A549 (cell line): ENCODE results near the gene TCTN1. TPM values are rescaled to one million over a fixed set of nuclear protein-coding genes. Genes with fewer than 3 reads are reported as not detected.

ENCODE experiments used
- ATAC-seq, 2 experiments: fragments of 200-7000 bp in 1 of 2; fragments of >200 bp in 1 of 2; cut with Nextera tagmentation in 1 of 2; cut with Tn5 transposase in 1 of 2; 3 replicates each; pipeline versions ENCODE4 v1.8.0 to v1.9.1; 2018 to 2020; ENCODE audit warnings: mild to moderate bottlenecking in 1 of 2, moderate library complexity in 1 of 2
- CTCF ChIA-PET: fragments of 300-600 bp; sonication (Branson Sonifier 250); formaldehyde crosslinking; extraction: SDS; loops from one replicate; lab custom pipeline; 2021; ENCODE audit warnings: antibody characterized with exemption, inconsistent platforms; lab: Yijun Ruan, JAX
- POLR2A ChIA-PET: fragments of 350-600 bp; formaldehyde crosslinking; extraction: SDS; loops from one replicate; lab custom pipeline; 2021; ENCODE audit warnings: antibody characterized with exemption, inconsistent platforms; lab: Yijun Ruan, JAX
- DNase-seq, 2 experiments: peaks; one replicate each; pipeline versions ENCODE4 v3.0.0 to v3.0.0-alpha.2; 2011 to 2016; ENCODE audit warnings: low read depth in 1 of 2, low spot score in 1 of 2
- FAIRE-seq: peaks from 2 replicates; lab custom pipeline; 2011; peaks lifted over from hg19 to GRCh38; lab: Jason Lieb, UNC
- H3K27ac ChIP-seq, 2 experiments: fragments of >200 bp; sonication (Bioruptor Twin); formaldehyde crosslinking; 3 replicates each; pipeline ENCODE4 v1.5.1; 2016 to 2017
- H3K4me1 ChIP-seq: fragments of >200 bp; sonication (Bioruptor Twin); formaldehyde crosslinking; 3 replicates; pipeline ENCODE4 v1.6.1; 2016
- H3K4me2 ChIP-seq: fragments of >200 bp; sonication (Bioruptor Twin); formaldehyde crosslinking; 3 replicates; pipeline ENCODE4 v1.6.1; 2016
- H3K4me3 ChIP-seq: fragments of >200 bp; sonication (Bioruptor Twin); formaldehyde crosslinking; 3 replicates; pipeline ENCODE4 v1.5.1; 2016
- H3K9me3 ChIP-seq: fragments of >200 bp; sonication (Bioruptor Twin); formaldehyde crosslinking; 3 replicates; pipeline ENCODE4 v1.6.1; 2016
- ATOH8 ChIP-seq: fragments of 250-450 bp; sonication (Bioruptor Pico); IDR thresholded peaks from 2 replicates; pipeline ENCODE4 v1.5.0; 2020; ENCODE audit warnings: low read depth, mild to moderate bottlenecking, moderate library complexity
- BHLHE40 ChIP-seq: IDR thresholded peaks from 2 replicates; pipeline ENCODE4 v1.6.1; 2012; ENCODE audit warnings: low read depth, low read length, inconsistent platforms
- CBX2 ChIP-seq: fragments of 200-600 bp; sonication (generic); IDR thresholded peaks from 2 replicates; pipeline ENCODE4 v1.6.1; 2016; ENCODE audit warnings: low read depth, mild to moderate bottlenecking, borderline replicate concordance
- CHD2 ChIP-seq: fragments of 150-350 bp; IDR thresholded peaks from 2 replicates; pipeline ENCODE4 v1.6.1; 2014; ENCODE audit warnings: low read length; ENCODE audit not compliant: partially characterized antibody
- E2F6 ChIP-seq: IDR thresholded peaks from 2 replicates; pipeline ENCODE4 v1.6.1; 2012; ENCODE audit warnings: low read depth, borderline replicate concordance
- ELK1 ChIP-seq: fragments of 150-350 bp; IDR thresholded peaks from 2 replicates; pipeline ENCODE4 v1.6.1; 2014; ENCODE audit warnings: low read depth, mild to moderate bottlenecking, low read length
- GATA3 ChIP-seq: IDR thresholded peaks from 2 replicates; pipeline ENCODE4 v1.6.1; 2012; ENCODE audit warnings: borderline replicate concordance
- HOXB5 ChIP-seq: fragments of 250-450 bp; sonication (Bioruptor Pico); IDR thresholded peaks from 2 replicates; pipeline ENCODE4 v1.5.0; 2020; ENCODE audit warnings: mild to moderate bottlenecking, moderate library complexity
- KDM1A ChIP-seq: fragments of 200-600 bp; sonication (generic); IDR thresholded peaks from 2 replicates; pipeline ENCODE4 v1.6.1; 2016; ENCODE audit warnings: low read depth, mild to moderate bottlenecking
- MAZ ChIP-seq: fragments of 150-350 bp; IDR thresholded peaks from 2 replicates; pipeline ENCODE4 v1.6.1; 2014; ENCODE audit warnings: antibody characterized with exemption, low read depth, low read length, borderline replicate concordance
- POLR2A ChIP-seq: IDR thresholded peaks from 2 replicates; pipeline ENCODE4 v1.6.1; 2012; ENCODE audit warnings: mild to moderate bottlenecking, low read length
- RARB ChIP-seq: fragments of 250-450 bp; sonication (Bioruptor Pico); IDR thresholded peaks from 2 replicates; pipeline ENCODE4 v1.8.0; 2021; ENCODE audit warnings: mild to moderate bottlenecking, moderate library complexity
- RCOR1 ChIP-seq: fragments of 150-350 bp; IDR thresholded peaks from 2 replicates; pipeline ENCODE4 v1.6.1; 2014; ENCODE audit warnings: antibody characterized with exemption, low read length, low read depth
- SMC3 ChIP-seq: fragments of >200 bp; sonication (Bioruptor Twin); formaldehyde crosslinking; IDR thresholded peaks from 3 replicates; pipeline ENCODE4 v1.6.1; 2018; ENCODE audit warnings: inconsistent platforms
- SREBF2 ChIP-seq: fragments of 450-650 bp; IDR thresholded peaks from 2 replicates; pipeline ENCODE4 v1.6.1; 2014; ENCODE audit warnings: mild to moderate bottlenecking, moderate library complexity
- WGBS: methylation state at CpG from one replicate; pipeline ENCODE4 v1.1.6; 2017; ENCODE audit errors: missing lambda C conversion rate; 5-methylcytosine and 5-hydroxymethylcytosine counted together
- polyA plus RNA-seq, 4 experiments: library from polyadenylated mRNA; depleted of rRNA in 3 of 4; stranded (reverse); fragments of >200 nt; fragmentation: RNase III in 1 of 4; extraction: RNeasy Plus Mini Kit Qiagen cat#74134 plus additional on column Dnase treatment in 1 of 4; gene quantifications; 2 replicates in 3 of 4; 3 replicates in 1 of 4; pipeline ENCODE4 v1.2.3, GENCODE V29; 2011 to 2017

Gene TCTN1
- polyA plus RNA-seq, 2 of the 4 experiments (the other 2 are of a cell fraction): 26.5 to 56.9 TPM

- Histone ChIP-seq H3K4me2 (peak overlapping the region; percentile 84), H3K27ac (peak overlapping the region in 1 of 2 experiments; percentile 61; a peak in 4 of 6 replicates), H3K4me1 (peaks cover 61% of the 10 kb centered on the region), H3K4me3 (peak overlapping the region; percentile 19; the same call in 1 of the 3 replicates), H3K9me3 (no peaks in the 10 kb centered on the region)
- ChIA-PET CTCF (interaction anchor here (0.7 to 2.8 kb wide), 6 partner anchors 20 to 725 kb away, joined by 3 to 11 read pairs (median 4); partner anchors contain the start of gene ARPC3), POLR2A (no interaction called here)
- DNase-seq: no peak
- no peak for TF ChIP-seq KDM1A
- no peak for TF ChIP-seq GATA3
- no peak for TF ChIP-seq RCOR1
- TF ChIP-seq POLR2A: no peak
- TF ChIP-seq ELK1: no peak
- TF ChIP-seq HOXB5 (CRISPR knock-in tag): 0 out of 2 replicates have a peak, but pooled peaks have one; percentile 55
- TF ChIP-seq CHD2: no peak
- TF ChIP-seq SMC3: no peak
- no peak for FAIRE-seq
- no peak for ATAC-seq
- WGBS: 58% methylated on average over 13 of the region's 13 CpGs
Observed at GRCh38 chr12:110578694-110579534, 35.0 kb upstream of the TCTN1 start.

- no peak for TF ChIP-seq E2F6
- TF ChIP-seq MAZ: no peak
- TF ChIP-seq BHLHE40: no peak
- no peak for TF ChIP-seq ATOH8 (CRISPR knock-in tag)
- TF ChIP-seq SREBF2: no peak
- TF ChIP-seq CBX2: no peak
- DNase-seq (no peak), FAIRE-seq (no peak), ATAC-seq (no peak)
- Histone ChIP-seq H3K4me3 (no peak overlapping the region), H3K4me2 (peak overlapping the region; percentile 84; the same call in 2 of the 3 replicates), H3K27ac (no peak overlapping the region), H3K4me1 (peaks cover 59% of the 10 kb centered on the region), H3K9me3 (no peaks in the 10 kb centered on the region)
- ChIA-PET CTCF (interaction anchor here (0.6 to 2.8 kb wide), 8 partner anchors 14 to 534 kb away, joined by 3 to 11 read pairs (median 4); partner anchors contain the start of genes ARPC3 and CCDC63), POLR2A (no interaction called here)
- WGBS: 91% methylated on average over 18 of the region's 18 CpGs
Observed at GRCh38 chr12:110579535-110580253, 34.2 kb upstream of the TCTN1 start.

- peak; percentile 2 to 16; a peak in 3 of 6 replicates for ATAC-seq
- CTCF ChIA-PET: interaction anchor here (1.1 to 2.2 kb wide), 3 partner anchors 20 to 113 kb away, joined by 3 to 8 read pairs (median 5); partner anchors contain the start of gene FAM216A
- POLR2A ChIA-PET: no interaction called here
- peaks cover 40% of the 10 kb centered on the region for H3K4me1 ChIP-seq
- peak overlapping the region; percentile 91 to 96 for H3K27ac ChIP-seq
- TF ChIP-seq RARB: no peak
- FAIRE-seq: no peak
- 8% methylated on average over 8 of the region's 8 CpGs for WGBS
- no peak for DNase-seq
- peak overlapping the region; percentile 93 for H3K4me3 ChIP-seq
- no peaks in the 10 kb centered on the region for H3K9me3 ChIP-seq
- peak overlapping the region; percentile 82 for H3K4me2 ChIP-seq
Observed at GRCh38 chr12:110581931-110582275, 32.0 kb upstream of the TCTN1 start.
